Sciatic nerve (tissue), 2 donors: Measurements from ENCODE around the gene PPP6C. TPM values are rescaled to one million over a fixed set of nuclear protein-coding genes. Genes with fewer than 3 reads are reported as not detected.
"Not testable (repeated sequence)": the region's sequence is repeated elsewhere in the genome, so short reads cannot be mapped to it uniquely, and the experiment has no call there.

ENCODE experiments used
- ATAC-seq: fragments of 200-7000 bp; cut with Tn5 transposase; one replicate; pipeline ENCODE4 v1.9.1; 2020; ENCODE audit warnings: mild to moderate bottlenecking, moderate library complexity
- DNase-seq: peaks from one replicate; pipeline ENCODE4 v3.0.0-alpha.2; 2020; ENCODE audit warnings: low spot score
- intact Hi-C: fragments of 100-400 bp; cut with DNase I; formaldehyde crosslinking; loops from one replicate; pipeline ENCODE4 v1.14.2; 2022
- total RNA-seq: library from RNA; stranded (reverse); fragmentation: NEBNext Ultra II Directional; extraction: Animal tissue kit (Norgen Biotek cat#: 25700); gene quantifications from one replicate; pipeline ENCODE4 v1.2.1, GENCODE V29; 2021
- donor health status: DM: no; HTN: no; CAD: no.
- donor health status: DM: no; HTN: no; CAD: no.

PPP6C gene
- total RNA-seq, 1 donor from 2014 or later, result 37.3 TPM

GRCh38 chr9:125146247-125146646, 43.4 kb downstream of the PPP6C start:
- ATAC-seq (no peak), DNase-seq (no peak)
- intact Hi-C loops, result no loop called here

GRCh38 chr9:125145425-125145824, 44.2 kb downstream of the PPP6C start:
- DNase-seq (no peak), ATAC-seq (no peak)
- intact Hi-C loops, result no loop called here

GRCh38 chr9:125143377-125144090, 46.1 kb downstream of the PPP6C start, which contains the start of gene SCAI:
Gene SCAI, minus strand, starts transcription at chr9:125143528. Its CDS starts 91 bp downstream, at chr9:125143437.
- DNase-seq (peak; percentile 99), ATAC-seq (peak; percentile 100)
- intact Hi-C loops, result no loop called here

GRCh38 chr9:125142560-125143376, 46.8 kb downstream of the PPP6C start:
- ATAC-seq, result no peak
- DNase-seq, result peak; percentile 68

GRCh38 chr9:125141751-125142150, 47.9 kb downstream of the PPP6C start:
- DNase-seq (no peak), ATAC-seq (no peak)
- intact Hi-C loops, result no loop called here

More at GRCh38 chr9:125142560-125143376, 46.8 kb downstream of the PPP6C start:
- intact Hi-C loops, result no loop called here

- intact Hi-C loops, result no loop called here
- DNase-seq (no peak), ATAC-seq (no peak)
Measured at GRCh38 chr9:125141251-125141650, 48.4 kb downstream of the PPP6C start.

GRCh38 chr9:125140576-125140975, 49.0 kb downstream of the PPP6C start:
- intact Hi-C loops, result no loop called here
- ATAC-seq (no peak), DNase-seq (no peak)

- no peak for ATAC-seq
- intact Hi-C loops, result no loop called here
Measured at GRCh38 chr9:125137200-125137599, 52.4 kb downstream of the PPP6C start.

GRCh38 chr9:125134976-125135375, 54.6 kb downstream of the PPP6C start:
- intact Hi-C loops, result no loop called here
- DNase-seq, result no peak

More at GRCh38 chr9:125137200-125137599, 52.4 kb downstream of the PPP6C start:
- no peak for DNase-seq

GRCh38 chr9:125133403-125134329, 55.9 kb downstream of the PPP6C start:
- ATAC-seq, result no peak
- no peak for DNase-seq
- intact Hi-C loops, result no loop called here

More at GRCh38 chr9:125134976-125135375, 54.6 kb downstream of the PPP6C start:
- ATAC-seq, result no peak

- ATAC-seq (no peak), DNase-seq (no peak)
- intact Hi-C loops, result no loop called here
Measured at GRCh38 chr9:125131778-125132177, 57.8 kb downstream of the PPP6C start.

- DNase-seq (peak; percentile 89), ATAC-seq (peak; percentile 98)
- intact Hi-C loops, result no loop called here
Measured at GRCh38 chr9:125126019-125126746, 63.4 kb downstream of the PPP6C start.

GRCh38 chr9:125125523-125125922, 64.1 kb downstream of the PPP6C start:
- intact Hi-C loops, result no loop called here
- no peak for DNase-seq
- peak; percentile 67 for ATAC-seq

GRCh38 chr9:125121146-125121545, 68.5 kb downstream of the PPP6C start:
- intact Hi-C loops, result no loop called here
- no peak for DNase-seq

GRCh38 chr9:125119643-125120286, 69.8 kb downstream of the PPP6C start:
- DNase-seq (no peak), ATAC-seq (no peak)
- intact Hi-C loops, result no loop called here

More at GRCh38 chr9:125121146-125121545, 68.5 kb downstream of the PPP6C start:
- ATAC-seq, result no peak

GRCh38 chr9:125118696-125119095, 70.9 kb downstream of the PPP6C start:
- DNase-seq, ATAC-seq, intact Hi-C loops: not testable (repeated sequence)

GRCh38 chr9:125114503-125114902, 75.1 kb downstream of the PPP6C start:
- ATAC-seq, intact Hi-C loops, DNase-seq: not testable (repeated sequence)

- no peak for DNase-seq
- intact Hi-C loops, result no loop called here
- ATAC-seq, result no peak
Measured at GRCh38 chr9:125110464-125110863, 79.1 kb downstream of the PPP6C start.
